WTC11 (cell line): ENCODE results near the gene NUDCD3. TPM values are rescaled to one million over a fixed set of nuclear protein-coding genes. Genes with fewer than 3 reads are reported as not detected.

ENCODE experiments used
- ATAC-seq: fragments of 200-7000 bp; cut with Tn5 transposase; 2 replicates; pipeline ENCODE4 v1.10.0; 2021; ENCODE audit warnings: mild to moderate bottlenecking, moderate library complexity
- CTCF ChIA-PET: fragments of 300-600 bp; sonication (Branson Sonifier 250); formaldehyde crosslinking; loops from one replicate; lab custom pipeline; 2021; ENCODE audit warnings: antibody characterized with exemption; lab: Charles Lee
- POLR2A ChIA-PET: fragments of 350-600 bp; sonication (Branson Sonifier 250); formaldehyde crosslinking; loops from one replicate; lab custom pipeline; 2021; ENCODE audit warnings: antibody characterized with exemption; lab: Charles Lee
- DNase-seq: peaks from one replicate; pipeline ENCODE4 v3.0.0; 2021; ENCODE audit warnings: low spot score
- H3K27ac Mint-ChIP-seq: 2 replicates; pipeline ENCODE4 v1.8.0; 2021; ENCODE audit warnings: mixed read lengths
- H3K27me3 Mint-ChIP-seq: 2 replicates; pipeline ENCODE4 v1.8.0; 2021; ENCODE audit warnings: low read depth, mild to moderate bottlenecking, moderate library complexity, mixed read lengths
- H3K36me3 Mint-ChIP-seq: 2 replicates; pipeline ENCODE4 v1.8.0; 2021; ENCODE audit warnings: mixed read lengths
- H3K4me1 Mint-ChIP-seq: 2 replicates; pipeline ENCODE4 v1.8.0; 2022; ENCODE audit warnings: mixed read lengths
- H3K4me3 Mint-ChIP-seq: 2 replicates; pipeline ENCODE4 v1.8.0; 2021; ENCODE audit warnings: mild to moderate bottlenecking, moderate library complexity, mixed read lengths
- H3K9me3 Mint-ChIP-seq: 2 replicates; pipeline ENCODE4 v1.8.0; 2021; ENCODE audit warnings: mixed read lengths
- ARID4B ChIP-seq: sonication (generic); formaldehyde crosslinking; IDR thresholded peaks from 2 replicates; pipeline ENCODE4 v1.8.0; 2023; ENCODE audit warnings: missing genetic modification reagents, mild to moderate bottlenecking, borderline replicate concordance
- E2F4 ChIP-seq: sonication (generic); formaldehyde crosslinking; IDR thresholded peaks from 2 replicates; pipeline ENCODE4 v1.8.1; 2022; ENCODE audit warnings: low read depth, mild to moderate bottlenecking, moderate library complexity, missing genetic modification reagents, borderline replicate concordance
- ESRRA ChIP-seq: sonication (generic); formaldehyde crosslinking; IDR thresholded peaks from 2 replicates; pipeline ENCODE4 v1.8.1; 2022; ENCODE audit warnings: mild to moderate bottlenecking, missing genetic modification reagents, borderline replicate concordance
- GABPB1 ChIP-seq: sonication (generic); formaldehyde crosslinking; IDR thresholded peaks from 2 replicates; pipeline ENCODE4 v1.8.1; 2023; ENCODE audit warnings: mild to moderate bottlenecking, missing genetic modification reagents
- GTF2I ChIP-seq: fragments of 250-450 bp; sonication (Bioruptor Pico); conservative IDR thresholded peaks from 2 replicates; pipeline ENCODE4 v1.4.0; 2021; ENCODE audit warnings: mild to moderate bottlenecking
- HMGXB4 ChIP-seq: sonication (generic); formaldehyde crosslinking; IDR thresholded peaks from 2 replicates; pipeline ENCODE4 v1.8.1; 2023; ENCODE audit warnings: mild to moderate bottlenecking, moderate library complexity, missing genetic modification reagents
- MXD4 ChIP-seq: fragments of 250-450 bp; sonication (Bioruptor Pico); IDR thresholded peaks from 2 replicates; pipeline ENCODE4 v1.8.0; 2021; ENCODE audit warnings: mild to moderate bottlenecking, moderate library complexity, borderline replicate concordance
- NFATC4 ChIP-seq: fragments of 250-450 bp; sonication (Bioruptor Pico); IDR thresholded peaks from 2 replicates; pipeline ENCODE4 v1.9.0; 2021; ENCODE audit warnings: mild to moderate bottlenecking
- NR1H2 ChIP-seq: sonication (generic); formaldehyde crosslinking; IDR thresholded peaks from 2 replicates; pipeline ENCODE4 v1.9.0; 2021; ENCODE audit warnings: mild to moderate bottlenecking, moderate library complexity, missing genetic modification reagents
- NR2C2 ChIP-seq: sonication (generic); formaldehyde crosslinking; IDR thresholded peaks from 2 replicates; pipeline ENCODE4 v1.8.0; 2022; ENCODE audit warnings: mild to moderate bottlenecking, missing genetic modification reagents
- PRDM15 ChIP-seq: sonication (generic); formaldehyde crosslinking; IDR thresholded peaks from 2 replicates; pipeline ENCODE4 v1.8.0; 2022; ENCODE audit warnings: missing genetic modification reagents
- SOX15 ChIP-seq: fragments of 250-450 bp; sonication (Bioruptor Pico); IDR thresholded peaks from 2 replicates; pipeline ENCODE4 v1.9.0; 2021; ENCODE audit warnings: mild to moderate bottlenecking
- ZBTB21 ChIP-seq: sonication (generic); formaldehyde crosslinking; IDR thresholded peaks from 2 replicates; pipeline ENCODE4 v1.8.1; 2023; ENCODE audit warnings: mild to moderate bottlenecking, missing genetic modification reagents, borderline replicate concordance
- ZBTB43 ChIP-seq: sonication (generic); formaldehyde crosslinking; IDR thresholded peaks from 2 replicates; pipeline ENCODE4 v1.8.1; 2023; ENCODE audit warnings: mild to moderate bottlenecking, missing genetic modification reagents
- ZNF138 ChIP-seq: sonication (generic); formaldehyde crosslinking; conservative IDR thresholded peaks from 2 replicates; pipeline ENCODE4 v1.8.1; 2022; ENCODE audit warnings: mild to moderate bottlenecking, moderate library complexity, missing genetic modification reagents
- ZNF317 ChIP-seq: sonication (generic); formaldehyde crosslinking; IDR thresholded peaks from 2 replicates; pipeline ENCODE4 v1.8.1; 2023; ENCODE audit warnings: low read depth, mild to moderate bottlenecking, moderate library complexity, missing genetic modification reagents, borderline replicate concordance
- ZNF532 ChIP-seq: fragments of 250-450 bp; sonication (Bioruptor Pico); IDR thresholded peaks from 2 replicates; pipeline ENCODE4 v1.9.0; 2021; ENCODE audit warnings: mild to moderate bottlenecking, borderline replicate concordance
- ZSCAN18 ChIP-seq: fragments of 250-450 bp; sonication (Bioruptor Pico); IDR thresholded peaks from 2 replicates; pipeline ENCODE4 v2.1.2; 2022; ENCODE audit warnings: mild to moderate bottlenecking, moderate library complexity
- total RNA-seq: library from RNA; stranded (reverse); gene quantifications from 3 replicates; pipeline ENCODE4 v1.2.3, GENCODE V29; 2021

Gene NUDCD3
- total RNA-seq, 1 experiment from 2014 or later: 71.8 TPM

GRCh38 chr7:44415047-44415446, 75.4 kb downstream of the NUDCD3 start (continued):
- TF ChIP-seq ZNF532 (CRISPR knock-in tag): no peak
- TF ChIP-seq, all 79 proteins: peak for 0

- ATAC-seq: no peak
- peaks cover 32% of the 10 kb centered on the region for H3K4me1 Mint-ChIP-seq
- CTCF ChIA-PET: no interaction called here
- peaks cover 23% of the 10 kb centered on the region for H3K9me3 Mint-ChIP-seq
- H3K4me3 Mint-ChIP-seq: no peak overlapping the region
- POLR2A ChIA-PET: no interaction called here
- no peak overlapping the region for H3K27ac Mint-ChIP-seq
- H3K36me3 Mint-ChIP-seq: peaks cover 24% of the 10 kb centered on the region
- DNase-seq: no peak
- no peaks in the 10 kb centered on the region for H3K27me3 Mint-ChIP-seq
- TF ChIP-seq ZBTB43 (CRISPR knock-in tag) (no peak), ARID4B (CRISPR knock-in tag) (no peak), NFATC4 (CRISPR knock-in tag) (no peak), ZNF317 (CRISPR knock-in tag) (no peak), PRDM15 (no peak), HMGXB4 (CRISPR knock-in tag) (no peak), ZBTB21 (CRISPR knock-in tag) (no peak), NR1H2 (no peak), GTF2I (no peak), ZNF138 (CRISPR knock-in tag) (no peak), GABPB1 (no peak), E2F4 (no peak), ESRRA (no peak), MXD4 (no peak), ZSCAN18 (CRISPR knock-in tag) (no peak), NR2C2 (CRISPR knock-in tag) (no peak), SOX15 (CRISPR knock-in tag) (no peak)
Observed at GRCh38 chr7:44411306-44411705, 79.2 kb downstream of the NUDCD3 start.
